ENCODE data around the gene DENND1C. TPM values are rescaled to one million over a fixed set of nuclear protein-coding genes. Genes with fewer than 3 reads are reported as not detected.

Gene DENND1C
- total RNA-seq, 1 experiment from 2014 or later = 3.5 TPM

DNA sequence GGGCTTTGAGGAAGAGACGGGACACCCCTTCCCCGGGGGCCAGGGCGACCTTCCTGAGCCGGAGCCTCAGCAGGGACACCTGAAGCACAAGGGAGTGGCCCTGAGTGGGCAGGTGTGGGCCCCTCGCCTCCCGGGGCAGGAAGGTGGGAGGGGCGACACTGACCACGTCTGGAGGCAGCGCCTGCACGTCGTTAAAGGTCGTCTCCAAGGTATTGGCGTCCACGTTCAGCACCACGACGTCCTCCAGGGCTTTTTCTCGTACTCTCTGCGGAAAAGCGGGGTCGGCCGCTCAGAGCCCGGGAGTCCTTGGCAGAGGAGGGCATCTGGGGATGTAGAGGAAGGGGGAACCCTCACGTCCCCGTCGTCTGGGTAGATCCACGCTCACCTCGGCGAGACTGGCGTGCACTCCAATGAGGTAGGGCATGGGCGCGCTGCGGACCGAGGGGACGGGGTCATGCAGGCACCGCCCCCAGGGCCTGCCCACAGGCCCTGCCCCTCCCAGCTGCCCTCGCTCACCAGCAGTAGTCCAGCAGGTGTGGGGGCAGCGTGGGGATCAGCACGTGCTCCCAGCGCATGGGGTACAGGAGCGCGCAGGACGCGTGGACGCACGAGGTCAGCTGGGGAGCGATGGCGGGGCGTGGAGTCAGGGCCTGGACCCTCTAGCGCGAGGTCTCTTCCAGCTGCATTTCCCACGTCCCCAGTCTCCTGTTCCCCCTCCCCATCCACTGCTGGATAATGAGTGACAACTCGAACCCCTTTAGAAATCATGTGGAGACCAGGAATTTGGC is 6.1 kb downstream of the DENND1C start:
- CTCF ChIA-PET = interaction anchor here (0.7 to 1.8 kb wide), 6 partner anchors 11 to 388 kb away, joined by 3 to 15 read pairs (median 4); partner anchors contain the start of genes ALKBH7, CRB3 and KHSRP
- DNase-seq = peak; percentile 73 to 79

DNA sequence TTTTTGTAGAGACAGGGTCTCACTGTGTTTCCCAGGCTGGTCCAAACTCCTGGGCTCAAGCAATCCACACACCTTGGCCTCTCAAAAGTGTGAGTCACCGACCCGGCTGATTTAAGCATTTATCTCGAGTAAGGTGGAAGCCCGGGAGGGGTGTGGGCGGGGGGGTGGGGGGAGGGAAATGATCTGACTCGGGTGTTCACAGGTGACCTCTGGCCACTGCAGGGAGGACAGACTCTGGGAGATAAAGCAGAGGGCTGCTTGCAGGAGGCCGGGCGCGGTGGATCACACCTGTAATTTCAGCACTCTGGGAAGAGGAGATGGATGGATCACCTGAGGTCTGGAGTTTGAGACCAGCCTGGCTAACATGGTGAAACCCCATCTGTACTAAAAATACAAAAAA is 7.9 kb downstream of the DENND1C start:
- peaks cover 9% of the 10 kb centered on the region for H3K4me1 Mint-ChIP-seq (ENCODE audit: low read depth, unreplicated experiment)
- no peaks in the 10 kb centered on the region for H3K27me3 Mint-ChIP-seq (ENCODE audit: insufficient read depth, unreplicated experiment)
- DNase-seq = peak; percentile 52 to 80
- ChIA-PET CTCF (no interaction called here), POLR2A (no interaction called here)
- BruUV-seq (replicated peaks) = no TSS peak
- no peaks in the 10 kb centered on the region; the same call in 1 of the 2 replicates for H3K36me3 ChIP-seq (ENCODE audit: control insufficient read depth, insufficient read depth, low read length)
- no peaks in the 10 kb centered on the region for H3K9me3 Mint-ChIP-seq (ENCODE audit: unreplicated experiment)
- H3K4me3 Mint-ChIP-seq (ENCODE audit: unreplicated experiment) = peak overlapping the region; percentile 84
- H3K27me3 ChIP-seq (replicated peaks; ENCODE audit: control insufficient read depth, insufficient read depth, low read length) = no peaks in the 10 kb centered on the region
- H3K4me1 ChIP-seq = peaks cover 19% of the 10 kb centered on the region
- intact Hi-C loops (cut with micrococcal nuclease; ENCODE audit: unreplicated experiment) = no loop called here
- H3K4me3 ChIP-seq (ENCODE audit: low read depth, low read length) = no peak overlapping the region
- peaks cover 36% of the 10 kb centered on the region for H3K36me3 Mint-ChIP-seq (ENCODE audit: insufficient read depth, unreplicated experiment)
- no peaks in the 10 kb centered on the region for H3K9me3 ChIP-seq
- TF ChIP-seq, protein P1, sequence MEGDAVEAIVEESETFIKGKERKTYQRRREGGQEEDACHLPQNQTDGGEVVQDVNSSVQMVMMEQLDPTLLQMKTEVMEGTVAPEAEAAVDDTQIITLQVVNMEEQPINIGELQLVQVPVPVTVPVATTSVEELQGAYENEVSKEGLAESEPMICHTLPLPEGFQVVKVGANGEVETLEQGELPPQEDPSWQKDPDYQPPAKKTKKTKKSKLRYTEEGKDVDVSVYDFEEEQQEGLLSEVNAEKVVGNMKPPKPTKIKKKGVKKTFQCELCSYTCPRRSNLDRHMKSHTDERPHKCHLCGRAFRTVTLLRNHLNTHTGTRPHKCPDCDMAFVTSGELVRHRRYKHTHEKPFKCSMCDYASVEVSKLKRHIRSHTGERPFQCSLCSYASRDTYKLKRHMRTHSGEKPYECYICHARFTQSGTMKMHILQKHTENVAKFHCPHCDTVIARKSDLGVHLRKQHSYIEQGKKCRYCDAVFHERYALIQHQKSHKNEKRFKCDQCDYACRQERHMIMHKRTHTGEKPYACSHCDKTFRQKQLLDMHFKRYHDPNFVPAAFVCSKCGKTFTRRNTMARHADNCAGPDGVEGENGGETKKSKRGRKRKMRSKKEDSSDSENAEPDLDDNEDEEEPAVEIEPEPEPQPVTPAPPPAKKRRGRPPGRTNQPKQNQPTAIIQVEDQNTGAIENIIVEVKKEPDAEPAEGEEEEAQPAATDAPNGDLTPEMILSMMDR (IDR thresholded peaks at IDR 0.05; ENCODE audit: insufficient read depth in 1 of 2, low read depth in 1 of 2, low read length in 1 of 2, severe bottlenecking in 1 of 2, unreplicated experiment in 1 of 2) = no peak
- peak overlapping the region; percentile 72 for H3K27ac Mint-ChIP-seq (ENCODE audit: unreplicated experiment)

More for the DNA sequence above, 6.1 kb downstream of the DENND1C start:
- H3K27me3 ChIP-seq (replicated peaks; ENCODE audit: control insufficient read depth, insufficient read depth, low read length) = no peaks in the 10 kb centered on the region
- no peaks in the 10 kb centered on the region for H3K9me3 ChIP-seq
- H3K4me3 Mint-ChIP-seq (ENCODE audit: unreplicated experiment) = peak overlapping the region; percentile 84
- no peaks in the 10 kb centered on the region for H3K36me3 ChIP-seq (ENCODE audit: control insufficient read depth, insufficient read depth, low read length)
- peaks cover 9% of the 10 kb centered on the region for H3K4me1 Mint-ChIP-seq (ENCODE audit: low read depth, unreplicated experiment)
- H3K4me1 ChIP-seq = peaks cover 19% of the 10 kb centered on the region
- no peaks in the 10 kb centered on the region for H3K9me3 Mint-ChIP-seq (ENCODE audit: unreplicated experiment)
- intact Hi-C loops (cut with micrococcal nuclease; ENCODE audit: unreplicated experiment) = loop anchor here (1.0 kb wide), 3 partner anchors 11 to 102 kb away; partner anchors contain the start of gene CRB3
- H3K27ac Mint-ChIP-seq (ENCODE audit: unreplicated experiment) = peak overlapping the region; percentile 91
- H3K36me3 Mint-ChIP-seq (ENCODE audit: insufficient read depth, unreplicated experiment) = peaks cover 24% of the 10 kb centered on the region
- BruUV-seq (replicated peaks) = TSS peak; percentile 65
- TF ChIP-seq, protein P1 (IDR thresholded peaks at IDR 0.05; ENCODE audit: insufficient read depth in 1 of 2, low read depth in 1 of 2, low read length in 1 of 2, severe bottlenecking in 1 of 2, unreplicated experiment in 1 of 2) = no peak
- H3K4me3 ChIP-seq (ENCODE audit: low read depth, low read length) = peak overlapping the region; percentile 47
- H3K27me3 Mint-ChIP-seq (ENCODE audit: insufficient read depth, unreplicated experiment) = no peaks in the 10 kb centered on the region
- POLR2A ChIA-PET = interaction anchor here (0.9 to 1.7 kb wide), 7 partner anchors 8 to 275 kb away, joined by 3 to 12 read pairs (median 6); partner anchors contain the start of genes ALKBH7, CRB3, KHSRP and TNFSF9

DNA sequence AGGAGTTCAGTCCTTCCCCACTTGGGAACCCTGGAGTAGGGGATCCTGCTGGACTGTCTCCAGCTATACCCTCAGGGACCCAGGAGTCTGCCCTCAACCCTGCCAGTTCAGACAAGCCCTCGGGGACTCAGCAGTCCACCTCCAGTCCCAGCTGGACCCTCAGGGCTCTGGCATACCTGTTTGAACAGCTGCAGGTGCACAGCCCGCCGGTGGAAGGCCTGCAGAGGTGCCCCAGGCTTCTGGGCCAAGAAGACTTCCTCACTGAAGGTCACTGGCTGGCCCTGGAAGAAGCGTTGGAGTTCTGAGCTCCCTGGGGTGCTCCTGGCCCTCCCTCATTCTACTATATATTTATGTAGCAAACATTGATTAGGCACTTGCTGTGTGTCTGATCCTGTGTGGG is 8.9 kb downstream of the DENND1C start:
- no TSS peak for BruUV-seq (replicated peaks)
- no peaks in the 10 kb centered on the region for H3K27me3 Mint-ChIP-seq (ENCODE audit: insufficient read depth, unreplicated experiment)
- H3K36me3 ChIP-seq (ENCODE audit: control insufficient read depth, insufficient read depth, low read length) = no peaks in the 10 kb centered on the region; the same call in none of the 2 replicates

More for the DNA sequence above, 8.9 kb downstream of the DENND1C start:
- POLR2A ChIA-PET = interaction anchor here (0.8 kb wide), 1 partner anchor 8 kb away, joined by 9 read pairs; the partner anchor contains the start of gene CRB3
- Mint-ChIP-seq H3K4me1 (ENCODE audit: low read depth, unreplicated experiment) (peaks cover 9% of the 10 kb centered on the region), H3K27ac (ENCODE audit: unreplicated experiment) (no peak overlapping the region), H3K9me3 (ENCODE audit: unreplicated experiment) (no peaks in the 10 kb centered on the region), H3K4me3 (ENCODE audit: unreplicated experiment) (no peak overlapping the region), H3K36me3 (ENCODE audit: insufficient read depth, unreplicated experiment) (peaks cover 45% of the 10 kb centered on the region)
- no peak overlapping the region for H3K4me3 ChIP-seq (ENCODE audit: low read depth, low read length)
- no peaks in the 10 kb centered on the region for H3K27me3 ChIP-seq (replicated peaks; ENCODE audit: control insufficient read depth, insufficient read depth, low read length)
- H3K4me1 ChIP-seq = peaks cover 19% of the 10 kb centered on the region
- TF ChIP-seq, protein P1 (IDR thresholded peaks at IDR 0.05; ENCODE audit: insufficient read depth in 1 of 2, low read depth in 1 of 2, low read length in 1 of 2, severe bottlenecking in 1 of 2, unreplicated experiment in 1 of 2) = no peak
- intact Hi-C loops (cut with micrococcal nuclease; ENCODE audit: unreplicated experiment) = no loop called here
- CTCF ChIA-PET = interaction anchor here (0.7 kb wide), 1 partner anchor 391 kb away, joined by 4 read pairs; no protein-coding TSS in a partner anchor
- DNase-seq = peak; percentile 30 to 64
- no peaks in the 10 kb centered on the region for H3K9me3 ChIP-seq

Data from Caco-2 (cell line).